Kidney epithelial cell (primary cell): Measurements from ENCODE around the gene HERPUD2. TPM values are rescaled to one million over a fixed set of nuclear protein-coding genes. Genes with fewer than 3 reads are reported as not detected.
"Not testable (repeated sequence)": the region's sequence is repeated elsewhere in the genome, so short reads cannot be mapped to it uniquely, and the experiment has no call there.

Experiments
- DNase-seq: peaks from one replicate; pipeline ENCODE4 v3.0.0-alpha.2; 2010; ENCODE audit warnings: low read depth
- H3K27me3 ChIP-seq: 2 replicates; pipeline ENCODE4 v1.6.0; 2011; ENCODE audit warnings: low read length; ENCODE audit not compliant: control insufficient read depth, insufficient read depth
- H3K36me3 ChIP-seq: 2 replicates; pipeline ENCODE4 v1.5.1; 2011; ENCODE audit warnings: low read length; ENCODE audit not compliant: control insufficient read depth, insufficient read depth
- H3K4me3 ChIP-seq: 2 replicates; pipeline ENCODE4 v1.5.1; 2011; ENCODE audit warnings: low read depth, mild to moderate bottlenecking, control low read depth, low read length
- CTCF ChIP-seq: IDR thresholded peaks from 2 replicates; pipeline ENCODE4 v1.5.1; 2011; ENCODE audit warnings: mild to moderate bottlenecking, moderate library complexity, low read length, control low read depth, inconsistent platforms; ENCODE audit not compliant: insufficient read depth, poor library complexity, severe bottlenecking
- total RNA-seq: library from RNA; depleted of rRNA; stranded (reverse); fragments of >200 nt; gene quantifications from 2 replicates; pipeline ENCODE4 v1.2.3, GENCODE V29; 2015

The HERPUD2 gene
- total RNA-seq, 1 donor from 2014 or later: 29.4 TPM

- H3K36me3 ChIP-seq: no peaks in the 10 kb centered on the region
- H3K4me3 ChIP-seq: no peak overlapping the region
- H3K27me3 ChIP-seq: no peaks in the 10 kb centered on the region
- no peak for DNase-seq
- no peak for TF ChIP-seq CTCF
These were observed 1.1 kb upstream of the HERPUD2 start for GRCh38 chr7:35695987-35696386.

- no peaks in the 10 kb centered on the region for H3K27me3 ChIP-seq
These were observed 527 bp upstream of the HERPUD2 start for GRCh38 chr7:35695473-35695850.

GRCh38 chr7:35694161-35694783, 663 bp downstream of the HERPUD2 start:
- Histone ChIP-seq H3K36me3 (no peaks in the 10 kb centered on the region), H3K27me3 (no peaks in the 10 kb centered on the region), H3K4me3 (peak overlapping the region; percentile 66)
- DNase-seq: no peak
- TF ChIP-seq CTCF: no peak

More at GRCh38 chr7:35695473-35695850, 527 bp upstream of the HERPUD2 start:
- Histone ChIP-seq H3K36me3 (no peaks in the 10 kb centered on the region), H3K4me3 (peak overlapping the region; percentile 66)
- TF ChIP-seq CTCF: no peak
- no peak for DNase-seq

- no peak for TF ChIP-seq CTCF
- Histone ChIP-seq H3K27me3 (no peaks in the 10 kb centered on the region), H3K36me3 (no peaks in the 10 kb centered on the region), H3K4me3 (no peak overlapping the region)
- no peak for DNase-seq
These were observed 3.1 kb downstream of the HERPUD2 start for GRCh38 chr7:35691827-35692307.

GRCh38 chr7:35691366-35691765, 3.6 kb downstream of the HERPUD2 start:
- Histone ChIP-seq H3K4me3 (no peak overlapping the region), H3K27me3 (no peaks in the 10 kb centered on the region), H3K36me3 (no peaks in the 10 kb centered on the region)
- DNase-seq: no peak
- TF ChIP-seq CTCF: no peak

- H3K36me3 ChIP-seq, H3K27me3 ChIP-seq, H3K4me3 ChIP-seq, DNase-seq: not testable (repeated sequence)
These were observed 4.3 kb downstream of the HERPUD2 start for GRCh38 chr7:35690614-35691013.
